NCI-H2107 treated with DMSO at 0.1 percent for 48 hours (cell line): ENCODE results near the gene ARHGEF28.

Experiments used
- DNase-seq: peaks from one replicate; lab custom pipeline; 2025; ENCODE audit not compliant: unreplicated experiment; lab: John Stamatoyannopoulos, UW

The ARHGEF28 gene

GRCh38 chr5:73856997-73857396 is 231.0 kb downstream of the ARHGEF28 start:
- no peak for DNase-seq

- DNase-seq = no peak
Measured at GRCh38 chr5:73857446-73857845, 231.4 kb downstream of the ARHGEF28 start.

- no peak for DNase-seq
Measured at GRCh38 chr5:73858054-73858453, 232.1 kb downstream of the ARHGEF28 start.

GRCh38 chr5:73858776-73859175 is 232.8 kb downstream of the ARHGEF28 start:
- DNase-seq = no peak

DNA sequence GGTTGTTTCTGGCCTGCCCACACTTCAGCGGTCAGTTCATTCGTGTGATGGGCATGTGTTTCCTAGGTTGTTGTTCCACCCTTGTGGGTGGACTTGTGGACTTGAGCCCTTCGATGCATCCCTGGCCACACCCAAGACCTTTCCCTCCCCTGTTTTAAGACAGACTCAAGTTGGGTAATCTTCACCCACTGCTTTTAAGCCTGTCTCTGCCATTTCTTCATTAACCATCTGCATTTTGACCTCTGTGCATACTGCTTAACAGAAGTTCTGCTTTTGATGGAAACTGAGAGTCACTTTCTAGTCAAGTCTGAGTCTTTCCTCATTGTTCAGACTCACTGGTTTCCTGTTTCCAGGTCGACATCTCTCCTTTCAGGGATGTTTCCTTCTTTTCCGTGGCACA is 233.7 kb downstream of the ARHGEF28 start:
- DNase-seq = no peak

DNA sequence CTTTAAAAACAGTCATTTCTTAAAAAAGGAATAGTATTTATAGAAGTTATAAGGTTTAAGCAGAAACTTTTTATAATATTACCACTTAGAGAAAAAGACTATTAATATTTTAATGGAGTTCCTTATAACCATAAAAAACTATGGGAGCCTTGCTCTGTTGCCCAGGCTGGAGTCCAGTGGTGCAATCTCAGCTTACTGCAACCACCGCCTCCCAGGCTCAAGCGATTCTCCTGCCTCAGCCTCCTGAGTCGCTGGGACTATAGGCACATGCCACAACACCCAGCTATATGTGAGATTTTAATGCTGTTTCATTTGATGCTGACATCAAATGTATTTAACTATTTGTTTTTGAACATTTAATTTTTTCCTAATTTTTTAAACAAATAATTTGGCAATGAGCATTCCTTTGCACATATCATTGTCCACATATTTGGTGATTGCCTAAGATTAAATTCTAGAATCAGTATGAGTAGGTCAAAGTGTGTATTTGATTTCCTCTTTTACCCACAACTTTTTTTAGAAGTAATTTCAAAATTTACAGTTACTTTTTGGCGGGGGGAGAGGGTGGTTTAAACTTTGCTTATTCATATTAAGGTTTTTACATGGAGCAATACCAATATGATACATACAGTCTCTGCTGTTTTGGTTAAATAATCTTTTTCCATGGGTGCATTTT is 235.5 kb downstream of the ARHGEF28 start:
- DNase-seq = no peak

GRCh38 chr5:73862796-73863195 is 236.8 kb downstream of the ARHGEF28 start:
- no peak for DNase-seq

- DNase-seq = no peak
Measured at GRCh38 chr5:73863876-73864275, 237.9 kb downstream of the ARHGEF28 start.

DNA sequence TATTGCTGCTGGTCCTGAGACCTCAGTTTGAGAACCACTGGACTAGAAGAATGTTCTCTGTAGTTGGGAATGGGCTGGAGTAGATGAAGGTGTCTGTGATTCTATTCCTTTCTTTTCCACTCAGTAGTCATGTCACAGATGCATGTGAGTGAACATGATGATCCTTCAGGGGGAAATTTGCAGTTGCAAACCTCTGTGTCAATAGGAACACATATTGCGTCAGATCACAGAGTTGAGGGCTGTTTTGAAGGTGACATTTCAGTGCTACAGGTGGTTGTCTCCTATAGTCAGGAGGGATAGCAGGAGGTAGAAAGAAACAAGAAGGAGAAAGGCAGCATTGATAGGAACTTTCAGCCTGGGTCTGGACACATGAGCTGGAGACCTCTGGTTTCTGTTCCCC is 239.3 kb downstream of the ARHGEF28 start:
- DNase-seq = no peak

DNA sequence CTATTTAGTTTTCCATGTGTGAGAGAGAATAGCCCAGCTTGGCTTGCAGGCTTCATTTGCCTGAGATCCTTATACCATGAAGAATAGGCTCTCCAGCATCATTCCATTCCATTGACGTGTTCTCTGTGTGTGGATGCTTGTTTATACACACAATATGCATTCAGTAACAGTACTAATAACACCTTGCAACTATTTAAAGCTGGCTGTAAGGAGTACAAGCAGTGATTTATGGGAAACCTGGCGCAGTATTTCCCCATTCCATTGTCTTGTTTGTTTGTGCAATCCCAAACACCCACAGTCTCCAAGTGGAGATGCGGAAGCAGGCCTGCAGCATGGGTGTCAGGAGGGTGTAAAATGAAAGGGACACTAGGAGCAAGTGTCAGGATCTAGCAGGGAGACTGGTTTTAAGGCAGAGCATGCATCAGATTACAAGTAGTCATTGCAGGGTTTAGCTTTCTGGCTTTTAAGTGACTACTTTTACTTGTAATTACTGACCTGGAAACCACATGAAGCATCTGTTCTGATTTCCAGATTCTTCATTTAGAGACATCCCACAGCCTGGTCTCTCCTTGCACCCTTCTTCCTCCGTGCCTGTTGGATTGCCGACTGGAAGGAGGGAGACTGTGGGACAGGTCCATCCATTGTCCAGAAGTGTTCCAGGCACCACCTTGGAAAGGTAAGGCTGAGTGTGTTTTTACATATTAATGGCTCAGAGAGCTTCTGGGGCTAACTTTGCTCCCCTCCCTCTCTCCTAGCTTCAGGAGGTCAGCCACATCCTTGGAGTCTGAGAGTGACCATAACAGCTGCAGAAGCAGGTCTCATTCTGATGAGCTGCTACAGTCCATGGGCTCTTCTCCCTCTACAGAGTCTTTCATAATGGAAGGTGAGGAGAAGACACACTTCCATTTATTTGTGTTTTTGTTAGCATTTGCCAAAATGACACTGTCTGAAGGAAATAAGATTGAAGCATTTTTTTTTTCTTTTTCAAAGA is 241.6 kb downstream of the ARHGEF28 start:
- no peak for DNase-seq

- DNase-seq = no peak
Measured at GRCh38 chr5:73883646-73884045, 257.6 kb downstream of the ARHGEF28 start.

DNA sequence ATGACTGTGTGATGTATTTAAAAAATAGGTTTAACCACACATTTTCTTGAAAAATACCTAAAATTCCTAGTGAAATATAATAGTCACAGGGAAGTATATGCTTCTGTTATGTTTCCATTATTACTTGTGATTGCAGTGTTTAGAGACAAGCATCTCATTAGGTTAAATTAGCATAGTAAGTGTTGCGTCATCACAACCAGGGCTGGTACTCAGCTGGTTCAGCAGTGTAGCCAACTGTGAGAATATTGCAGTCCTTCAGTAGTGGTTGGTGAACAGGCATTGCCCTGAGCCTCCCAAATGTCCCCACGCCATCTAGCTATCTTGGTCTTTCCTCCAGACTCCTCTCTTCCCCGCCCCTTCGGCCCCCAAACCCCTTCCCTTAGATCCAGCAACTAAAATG is 261.7 kb downstream of the ARHGEF28 start:
- DNase-seq = no peak

GRCh38 chr5:73890569-73890968 is 264.6 kb downstream of the ARHGEF28 start:
- DNase-seq = no peak

GRCh38 chr5:73892218-73892617 is 266.2 kb downstream of the ARHGEF28 start:
- DNase-seq = no peak

- no peak for DNase-seq
Measured at GRCh38 chr5:73892806-73893205, 266.8 kb downstream of the ARHGEF28 start.

- DNase-seq = no peak
Measured at GRCh38 chr5:73893813-73894212, 267.8 kb downstream of the ARHGEF28 start.

DNA sequence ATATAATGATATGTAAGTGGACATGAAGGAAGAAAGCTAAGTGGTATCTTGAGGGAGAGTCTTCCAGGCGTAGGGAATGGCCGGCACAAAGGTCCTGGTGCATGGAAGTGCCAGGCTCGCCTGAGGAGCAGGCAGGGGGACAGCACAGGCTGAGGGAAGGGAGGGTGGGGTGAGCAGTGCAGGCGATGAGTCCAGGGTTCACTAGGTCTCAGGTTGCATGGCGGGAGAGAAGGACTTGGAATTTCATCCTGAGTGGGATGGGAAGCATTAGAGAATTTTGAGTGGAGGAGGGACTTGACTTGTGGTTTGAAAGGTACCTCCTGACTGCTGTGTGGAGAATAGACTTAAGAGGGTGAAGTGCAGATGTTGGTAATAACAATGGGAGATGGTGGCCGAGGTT is 268.9 kb downstream of the ARHGEF28 start:
- no peak for DNase-seq

GRCh38 chr5:73895471-73895870 is 269.5 kb downstream of the ARHGEF28 start:
- no peak for DNase-seq

DNA sequence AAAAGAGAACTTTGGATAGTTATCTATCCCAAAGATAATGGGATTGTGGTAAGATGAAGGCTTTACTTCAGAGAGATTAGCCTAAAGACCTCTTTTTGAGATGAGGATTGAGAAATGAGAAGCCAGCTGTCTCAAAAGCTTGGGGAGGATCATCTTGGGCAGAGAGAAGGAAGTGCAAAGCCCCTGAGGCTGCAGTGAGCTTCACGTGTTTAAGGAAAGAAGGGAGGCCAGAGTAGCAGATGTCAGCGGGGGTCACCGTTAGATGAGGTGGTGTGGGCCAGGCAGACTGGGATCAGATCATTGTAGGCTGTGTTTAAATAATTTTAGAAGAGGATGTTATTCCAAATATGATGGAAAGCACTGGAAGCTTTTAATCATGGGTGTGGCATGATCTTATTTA is 270.1 kb downstream of the ARHGEF28 start:
- DNase-seq = no peak

DNA sequence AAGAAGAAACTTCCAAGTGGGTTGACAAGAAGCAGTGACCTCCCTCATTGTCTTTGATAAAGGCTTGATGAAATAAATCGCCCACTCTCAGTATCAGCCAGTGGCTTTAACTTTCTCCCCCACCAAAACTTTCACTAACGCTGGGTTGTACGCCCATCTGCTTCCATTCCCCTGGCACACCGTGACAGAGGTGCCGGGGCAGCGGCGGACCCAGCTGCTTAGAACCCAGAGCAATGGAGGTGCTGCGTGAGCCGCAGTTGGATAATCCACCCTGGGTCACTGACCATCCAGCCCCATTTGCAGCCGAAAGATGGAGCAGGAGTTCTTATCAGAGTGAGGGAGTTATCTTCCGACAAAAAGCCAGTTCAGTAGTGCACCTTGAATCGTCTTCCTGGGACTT is 270.7 kb downstream of the ARHGEF28 start:
- DNase-seq = no peak

- DNase-seq = no peak
Measured at GRCh38 chr5:73897893-73898292, 271.9 kb downstream of the ARHGEF28 start.

- DNase-seq = no peak
Measured at GRCh38 chr5:73899055-73899454, 273.1 kb downstream of the ARHGEF28 start.
